ENCODE data around the gene ZDHHC20. TPM values are rescaled to one million over a fixed set of nuclear protein-coding genes. Genes with fewer than 3 reads are reported as not detected.

The ZDHHC20 gene
- total RNA-seq, 1 donor from 2014 or later, result 110 TPM

DNA sequence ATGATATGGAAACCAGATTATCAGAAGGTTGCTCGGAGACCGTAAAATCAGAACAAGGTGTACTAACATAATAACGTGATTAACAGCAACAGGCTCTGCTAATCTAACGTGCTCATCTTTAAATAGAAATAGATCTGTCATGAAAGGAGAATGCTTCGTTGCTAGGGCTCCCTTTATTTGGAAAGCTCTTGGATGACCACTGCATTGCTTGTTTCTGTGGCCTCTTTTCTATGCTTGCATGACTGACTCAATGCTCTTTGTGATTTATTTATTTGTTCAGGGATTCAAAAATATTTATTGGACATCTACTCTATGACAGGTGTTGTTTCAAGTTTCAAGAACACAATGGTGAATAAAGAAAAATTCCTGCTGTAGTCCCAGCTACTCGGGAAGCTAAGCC is 22.3 kb upstream of the ZDHHC20 start:
- Mint-ChIP-seq H3K4me3 (ENCODE audit: low read depth) (no peak overlapping the region), H3K27me3 (no peaks in the 10 kb centered on the region), H3K27ac (no peak overlapping the region), H3K36me3 (ENCODE audit: insufficient read depth) (peaks cover 4% of the 10 kb centered on the region), H3K9me3 (ENCODE audit: low read depth) (peaks cover 5% of the 10 kb centered on the region), H3K4me1 (ENCODE audit: low read depth) (peaks cover 6% of the 10 kb centered on the region)
- TF ChIP-seq, protein P1, sequence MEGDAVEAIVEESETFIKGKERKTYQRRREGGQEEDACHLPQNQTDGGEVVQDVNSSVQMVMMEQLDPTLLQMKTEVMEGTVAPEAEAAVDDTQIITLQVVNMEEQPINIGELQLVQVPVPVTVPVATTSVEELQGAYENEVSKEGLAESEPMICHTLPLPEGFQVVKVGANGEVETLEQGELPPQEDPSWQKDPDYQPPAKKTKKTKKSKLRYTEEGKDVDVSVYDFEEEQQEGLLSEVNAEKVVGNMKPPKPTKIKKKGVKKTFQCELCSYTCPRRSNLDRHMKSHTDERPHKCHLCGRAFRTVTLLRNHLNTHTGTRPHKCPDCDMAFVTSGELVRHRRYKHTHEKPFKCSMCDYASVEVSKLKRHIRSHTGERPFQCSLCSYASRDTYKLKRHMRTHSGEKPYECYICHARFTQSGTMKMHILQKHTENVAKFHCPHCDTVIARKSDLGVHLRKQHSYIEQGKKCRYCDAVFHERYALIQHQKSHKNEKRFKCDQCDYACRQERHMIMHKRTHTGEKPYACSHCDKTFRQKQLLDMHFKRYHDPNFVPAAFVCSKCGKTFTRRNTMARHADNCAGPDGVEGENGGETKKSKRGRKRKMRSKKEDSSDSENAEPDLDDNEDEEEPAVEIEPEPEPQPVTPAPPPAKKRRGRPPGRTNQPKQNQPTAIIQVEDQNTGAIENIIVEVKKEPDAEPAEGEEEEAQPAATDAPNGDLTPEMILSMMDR (IDR thresholded peaks at IDR 0.05; ENCODE audit: unreplicated experiment), result no peak
- no peak for DNase-seq (ENCODE audit: low spot score, unreplicated experiment)

DNA sequence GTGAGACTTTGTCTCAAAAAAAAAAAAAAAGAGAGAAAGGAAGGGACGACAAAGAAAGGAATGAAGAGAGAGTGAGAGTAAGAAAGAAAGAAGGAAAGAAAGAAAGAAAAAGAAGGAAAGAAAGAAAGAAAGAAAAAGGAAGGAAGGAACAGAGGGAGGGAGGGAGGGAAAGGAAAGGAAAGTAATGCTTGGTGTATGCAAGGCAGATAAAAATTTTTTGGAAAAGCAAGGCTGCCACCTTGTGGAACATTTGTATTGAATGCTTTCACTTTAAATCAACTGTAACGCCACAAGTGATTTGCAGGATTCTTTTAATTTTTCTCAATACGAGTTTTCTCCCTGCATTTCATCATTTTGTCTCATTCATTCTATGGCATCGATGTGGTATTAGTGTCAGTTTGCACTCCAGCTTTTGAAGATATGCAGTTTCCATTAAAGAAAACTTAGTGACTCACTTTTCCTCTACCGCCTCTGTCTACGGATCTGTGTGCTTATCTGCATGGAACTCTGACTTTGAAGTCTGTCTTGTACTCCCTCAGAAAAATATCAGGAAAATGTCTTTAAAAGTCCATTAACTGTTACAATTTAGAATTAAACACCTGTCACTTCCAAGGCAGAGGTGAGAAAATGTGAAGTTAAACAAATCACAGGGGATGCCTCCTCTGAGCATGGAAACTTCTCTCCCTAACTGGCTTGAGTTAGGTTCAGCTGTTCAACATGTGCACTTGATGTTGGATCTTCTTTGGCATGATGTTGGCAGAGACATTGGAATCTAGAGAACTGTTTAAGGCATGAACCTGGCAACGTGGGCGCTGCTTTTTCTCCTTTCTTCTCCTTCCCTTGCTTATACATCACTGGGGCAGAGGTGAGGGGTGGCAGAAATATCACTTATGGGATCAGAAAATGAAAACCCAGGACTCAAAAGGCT is 20.0 kb upstream of the ZDHHC20 start:
- H3K27ac Mint-ChIP-seq, result no peak overlapping the region
- H3K4me1 Mint-ChIP-seq (ENCODE audit: low read depth), result peaks cover 22% of the 10 kb centered on the region
- TF ChIP-seq, protein P1 (IDR thresholded peaks at IDR 0.05; ENCODE audit: unreplicated experiment), result peak; percentile 79
- H3K4me3 Mint-ChIP-seq (ENCODE audit: low read depth), result no peak overlapping the region
- no peaks in the 10 kb centered on the region for H3K36me3 Mint-ChIP-seq (ENCODE audit: insufficient read depth)
- H3K27me3 Mint-ChIP-seq, result no peaks in the 10 kb centered on the region
- H3K9me3 Mint-ChIP-seq (ENCODE audit: low read depth), result no peaks in the 10 kb centered on the region
- DNase-seq (ENCODE audit: low spot score, unreplicated experiment), result no peak

DNA sequence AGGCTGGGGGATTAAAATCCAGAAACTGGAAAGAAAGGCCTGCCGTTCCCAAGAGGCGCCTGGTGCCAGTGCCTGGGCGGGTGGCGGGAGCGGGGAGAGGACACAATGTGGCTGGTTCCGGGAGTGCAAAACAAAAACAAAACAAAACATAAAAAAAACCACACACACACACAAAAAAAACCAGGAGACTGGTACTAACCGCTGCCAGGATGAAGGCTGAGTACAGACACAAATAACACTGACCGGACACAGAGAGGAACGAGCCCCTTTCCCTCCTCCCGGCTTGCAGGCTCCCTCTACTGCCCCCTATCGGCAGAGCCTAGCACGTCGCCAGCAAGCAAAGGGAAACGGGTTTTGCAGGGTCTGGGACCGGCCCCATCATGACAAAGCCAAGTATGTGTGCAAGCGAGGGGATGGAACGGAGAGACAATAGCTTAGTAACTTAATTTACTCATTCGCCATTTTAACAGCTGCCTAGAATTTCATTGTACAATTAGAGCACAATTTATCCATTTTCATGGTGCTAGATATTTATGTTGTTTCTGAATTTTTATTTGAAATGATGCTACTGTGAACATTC is 17.9 kb upstream of the ZDHHC20 start:
- Mint-ChIP-seq H3K27me3 (no peaks in the 10 kb centered on the region), H3K27ac (peak overlapping the region; percentile 92), H3K4me3 (ENCODE audit: low read depth) (peak overlapping the region; percentile 76), H3K9me3 (ENCODE audit: low read depth) (peaks cover 6% of the 10 kb centered on the region), H3K4me1 (ENCODE audit: low read depth) (peaks cover 25% of the 10 kb centered on the region), H3K36me3 (ENCODE audit: insufficient read depth) (no peaks in the 10 kb centered on the region)
- TF ChIP-seq, protein P1 (IDR thresholded peaks at IDR 0.05; ENCODE audit: unreplicated experiment), result peak; percentile 96
- DNase-seq (ENCODE audit: low spot score, unreplicated experiment), result peak; percentile 83

DNA sequence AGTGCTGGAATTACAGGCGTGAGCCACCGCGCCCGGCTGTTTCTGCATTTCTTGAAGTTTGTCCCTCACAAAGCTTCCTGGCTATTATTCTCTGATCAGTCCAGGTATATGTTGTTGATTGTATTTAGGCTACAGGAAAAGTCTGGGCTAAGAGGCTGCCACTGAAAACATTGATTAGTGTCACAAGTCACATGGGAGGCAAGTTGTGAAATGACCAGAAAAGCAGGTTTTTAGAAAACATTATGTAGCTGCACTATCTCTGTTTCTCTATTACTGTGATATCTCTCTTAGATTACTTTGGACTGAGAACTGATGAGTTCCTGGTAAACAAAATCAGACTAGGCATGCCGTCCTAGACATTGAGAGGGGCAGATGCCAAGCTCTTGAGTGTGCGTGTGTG is 16.0 kb upstream of the ZDHHC20 start:
- Mint-ChIP-seq H3K27me3 (no peaks in the 10 kb centered on the region), H3K4me1 (ENCODE audit: low read depth) (peaks cover 25% of the 10 kb centered on the region), H3K9me3 (ENCODE audit: low read depth) (peaks cover 15% of the 10 kb centered on the region), H3K36me3 (ENCODE audit: insufficient read depth) (peaks cover 2% of the 10 kb centered on the region), H3K27ac (peak overlapping the region; percentile 47), H3K4me3 (ENCODE audit: low read depth) (peak overlapping the region; percentile 48)
- DNase-seq (ENCODE audit: low spot score, unreplicated experiment), result no peak
- TF ChIP-seq, protein P1 (IDR thresholded peaks at IDR 0.05; ENCODE audit: unreplicated experiment), result no peak

DNA sequence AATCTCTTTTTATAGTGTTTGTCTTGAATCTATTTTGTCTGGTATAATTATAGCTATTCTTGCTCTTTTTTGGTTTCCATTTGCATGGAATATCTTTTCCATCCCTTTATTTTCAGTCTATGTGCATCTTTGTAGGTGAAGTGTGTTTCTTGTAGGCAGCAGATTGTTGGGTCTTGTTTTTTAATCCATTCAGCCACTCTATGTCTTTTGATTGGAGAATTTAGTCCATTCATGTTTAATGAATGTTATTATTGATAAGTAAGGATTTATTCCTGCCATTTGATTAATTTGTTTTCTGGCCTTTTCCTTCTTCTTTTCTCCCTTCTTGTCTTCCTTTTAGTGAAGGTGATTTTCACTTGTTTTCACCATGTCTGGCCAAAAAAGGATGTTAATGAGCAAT is 11.7 kb upstream of the ZDHHC20 start:
- DNase-seq (ENCODE audit: low spot score, unreplicated experiment), result no peak
- H3K36me3 Mint-ChIP-seq (ENCODE audit: insufficient read depth), result peaks cover 9% of the 10 kb centered on the region
- TF ChIP-seq, protein P1 (IDR thresholded peaks at IDR 0.05; ENCODE audit: unreplicated experiment), result no peak
- no peak overlapping the region for H3K27ac Mint-ChIP-seq
- H3K9me3 Mint-ChIP-seq (ENCODE audit: low read depth), result peaks cover 23% of the 10 kb centered on the region
- peaks cover 40% of the 10 kb centered on the region for H3K4me1 Mint-ChIP-seq (ENCODE audit: low read depth)
- no peaks in the 10 kb centered on the region for H3K27me3 Mint-ChIP-seq
- no peak overlapping the region for H3K4me3 Mint-ChIP-seq (ENCODE audit: low read depth)

Data from progenitor cell of endocrine pancreas (in vitro differentiated cells).